ENCODE measurements around the gene ANKRD17.

The ANKRD17 gene

GRCh38 chr4:73045879-73046278 lies 212.7 kb downstream of the ANKRD17 start:
- DNase-seq = no peak

DNA sequence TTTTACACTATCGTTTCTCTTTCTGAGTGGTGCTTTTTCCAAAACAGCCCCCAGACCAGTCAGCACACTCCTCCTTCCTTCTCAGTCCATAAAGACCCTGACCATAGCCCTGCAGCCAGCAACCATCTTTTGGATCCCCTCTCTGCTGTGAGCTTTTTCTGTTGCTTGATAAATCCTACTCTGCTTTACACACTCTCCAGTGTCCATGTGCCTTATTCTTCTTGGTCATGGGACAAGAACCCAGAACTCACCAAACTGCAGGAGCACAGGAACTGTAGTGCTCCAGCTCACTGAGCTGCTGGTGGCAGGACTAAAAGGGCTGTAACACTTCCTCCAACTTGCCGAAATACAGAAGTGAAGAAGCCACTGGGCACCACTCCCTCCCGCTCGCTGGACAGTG lies 221.5 kb downstream of the ANKRD17 start:
- no peak for DNase-seq

- DNase-seq = no peak
Measured at GRCh38 chr4:73036123-73036522, 222.5 kb downstream of the ANKRD17 start.

GRCh38 chr4:73034896-73035295 lies 223.7 kb downstream of the ANKRD17 start:
- no peak for DNase-seq

DNA sequence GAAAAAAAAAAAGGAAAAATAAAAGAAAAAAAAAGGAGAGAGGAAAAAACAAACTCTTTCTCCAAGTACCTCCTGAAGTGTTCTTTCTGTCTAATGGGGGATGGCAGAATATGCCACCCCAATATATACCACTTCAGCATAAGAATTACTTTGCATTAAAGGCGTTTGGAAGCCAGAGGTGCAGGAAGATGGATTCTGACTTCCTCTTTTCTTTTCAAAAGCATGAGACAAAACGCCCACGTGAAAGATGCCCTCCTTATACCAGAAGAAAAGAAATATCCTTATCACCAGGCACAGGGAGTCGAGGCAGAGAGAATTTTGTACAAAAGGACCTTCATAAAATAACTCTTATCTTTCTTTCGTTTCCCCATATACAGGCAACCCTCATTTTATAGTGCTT lies 230.0 kb downstream of the ANKRD17 start:
- no peak for DNase-seq
